Measurements from ENCODE around the gene RBM33. TPM values are rescaled to one million over a fixed set of nuclear protein-coding genes. Genes with fewer than 3 reads are reported as not detected.

Gene RBM33
- total and polyA plus RNA-seq, 2 of the 8 experiments (the other 6 are each of a cell fraction or from before 2014, with no cell fraction given), result 16.5 to 64.6 TPM

GRCh38 chr7:155824227-155824886 lies 179.9 kb downstream of the RBM33 start:
- Histone ChIP-seq H4K8ac (ENCODE audit: extremely low read depth, insufficient read depth, low read length) (no peak overlapping the region), H2BK12ac (ENCODE audit: low read depth, low read length) (no peak overlapping the region), H4K5ac (ENCODE audit: insufficient read length, low read depth, low read length) (no peak overlapping the region), H3K9ac (replicated peaks in 1 of 4; ENCODE audit: extremely low read depth in 1 of 4, low read depth in 3 of 4, low read length in 3 of 4) (no peak overlapping the region), H3K4ac (replicated peaks; ENCODE audit: insufficient read length, low read depth, low read length) (no peak overlapping the region), H3K18ac (ENCODE audit: extremely low read depth, low read length) (no peak overlapping the region), H2AK5ac (ENCODE audit: low read depth, low read length) (no peak overlapping the region), H3K23me2 (ENCODE audit: low read depth, low read length) (no peaks in the 10 kb centered on the region), H2BK20ac (ENCODE audit: low read length) (no peak overlapping the region), H3K4me2 (ENCODE audit: insufficient read depth in 1 of 2, low read depth in 2 of 2, low read length in 2 of 2) (no peak overlapping the region), H3K4me3 (ENCODE audit: extremely low read depth in 1 of 4, insufficient read depth in 2 of 4, low read depth in 3 of 4, low read length in 4 of 4) (no peak overlapping the region), H3K27me3 (replicated peaks in 1 of 4; ENCODE audit: control insufficient read depth in 3 of 4, extremely low read depth in 1 of 4, insufficient read depth in 3 of 4, low read length in 3 of 4) (no peaks in the 10 kb centered on the region; a peak in 1 of 7 replicates), H3K4me1 (replicated peaks in 1 of 4; ENCODE audit: control insufficient read depth in 3 of 4, insufficient read depth in 4 of 4, low read length in 3 of 4) (no peaks in the 10 kb centered on the region), H3K79me2 (ENCODE audit: control insufficient read depth in 1 of 2, insufficient read depth in 2 of 2, low read length in 2 of 2) (no peaks in the 10 kb centered on the region), H3K9me3 (ENCODE audit: insufficient read depth in 2 of 2, low read depth in 1 of 2, low read length in 1 of 2) (no peaks in the 10 kb centered on the region), H2AFZ (ENCODE audit: low read length) (no peak overlapping the region), H3K36me3 (ENCODE audit: control insufficient read depth in 2 of 4, insufficient read depth in 4 of 4, low read length in 3 of 4) (no peaks in the 10 kb centered on the region), H4K91ac (replicated peaks; ENCODE audit: insufficient read length, low read length) (no peak overlapping the region), H3K14ac (ENCODE audit: insufficient read length) (no peak overlapping the region), H3K27ac (ENCODE audit: low read depth, low read length) (no peak overlapping the region), H2BK120ac (replicated peaks; ENCODE audit: low read depth, low read length) (no peak overlapping the region), H3K23ac (ENCODE audit: insufficient read length) (no peak overlapping the region), H2BK5ac (ENCODE audit: low read depth, low read length) (no peak overlapping the region; the same call in 1 of the 2 replicates), H2BK15ac (ENCODE audit: low read length) (no peak overlapping the region), H4K20me1 (replicated peaks in 1 of 2; ENCODE audit: control insufficient read depth in 1 of 2, insufficient read depth in 2 of 2, low read length in 2 of 2) (no peaks in the 10 kb centered on the region), H3K79me1 (ENCODE audit: low read depth, low read length) (no peaks in the 10 kb centered on the region), H3K56ac (replicated peaks; ENCODE audit: insufficient read length, low read depth, low read length) (no peak overlapping the region)
- DNase-seq (ENCODE audit: low read depth in 1 of 2, low spot score in 2 of 2) (no peak), FAIRE-seq (no peak)
- WGBS, 2 experiments (ENCODE audit: extremely low coverage in 1 of 2, insufficient coverage in 1 of 2, insufficient read length in 1 of 2, insufficient replicate concordance in 2 of 2, low coverage in 1 of 2, low lambda C conversion rate in 2 of 2, missing lambda C conversion rate in 1 of 2), result 88% methylated on average over 17 of the region's 17 CpGs; no CpG with 5 or more reads in 1 of the 2 experiments
- POLR2A ChIA-PET (ENCODE audit: partially characterized antibody), result no interaction called here
- CTCF ChIA-PET (ENCODE audit: partially characterized antibody), result no interaction called here
- TF ChIP-seq ASH2L (IDR thresholded peaks at IDR 0.05; ENCODE audit: low read length) (no peak), RBBP5 (IDR thresholded peaks at IDR 0.05; ENCODE audit: borderline replicate concordance, low read depth, low read length) (no peak), NRF1 (IDR thresholded peaks at IDR 0.05; ENCODE audit: low read depth, low read length) (no peak), CBX5 (IDR thresholded peaks at IDR 0.05; ENCODE audit: low read depth, low read length) (no peak), USF2 (IDR thresholded peaks at IDR 0.05; ENCODE audit: low read length) (no peak), GTF2F1 (IDR thresholded peaks at IDR 0.05; ENCODE audit: borderline replicate concordance, low read depth, low read length) (no peak), ATF2 (IDR thresholded peaks at IDR 0.05; ENCODE audit: low read length) (no peak), RXRA (IDR thresholded peaks at IDR 0.05; ENCODE audit: insufficient read depth, low read depth, low read length) (no peak), FOSL1 (IDR thresholded peaks at IDR 0.05; ENCODE audit: insufficient read depth, low read depth, low read length) (no peak), CREB1 (IDR thresholded peaks at IDR 0.05) (no peak), SIN3A (conservative IDR thresholded peaks at IDR 0.05 in 1 of 2, IDR thresholded peaks at IDR 0.05 in 1 of 2; ENCODE audit: low read depth in 1 of 2, low read length in 2 of 2) (no peak)
